AG08396 (cell line): Measurements from ENCODE around the gene CGREF1.
"Not testable (repeated sequence)": the region's sequence is repeated elsewhere in the genome, so short reads cannot be mapped to it uniquely, and the experiment has no call there.

Experiments
- DNase-seq: peaks from one replicate; pipeline ENCODE4 v3.0.0; 2012; ENCODE audit warnings: low spot score, mixed read lengths

Gene CGREF1

GRCh38 chr2:27087823-27088410 lies 31.0 kb downstream of the CGREF1 start:
- no peak for DNase-seq

GRCh38 chr2:27086724-27087593 lies 32.0 kb downstream of the CGREF1 start, which contains the start of gene KHK:
KHK (plus strand) TSS chr2:27086772; CDS start chr2:27087260, 488 bp downstream.
- no peak for DNase-seq

DNA sequence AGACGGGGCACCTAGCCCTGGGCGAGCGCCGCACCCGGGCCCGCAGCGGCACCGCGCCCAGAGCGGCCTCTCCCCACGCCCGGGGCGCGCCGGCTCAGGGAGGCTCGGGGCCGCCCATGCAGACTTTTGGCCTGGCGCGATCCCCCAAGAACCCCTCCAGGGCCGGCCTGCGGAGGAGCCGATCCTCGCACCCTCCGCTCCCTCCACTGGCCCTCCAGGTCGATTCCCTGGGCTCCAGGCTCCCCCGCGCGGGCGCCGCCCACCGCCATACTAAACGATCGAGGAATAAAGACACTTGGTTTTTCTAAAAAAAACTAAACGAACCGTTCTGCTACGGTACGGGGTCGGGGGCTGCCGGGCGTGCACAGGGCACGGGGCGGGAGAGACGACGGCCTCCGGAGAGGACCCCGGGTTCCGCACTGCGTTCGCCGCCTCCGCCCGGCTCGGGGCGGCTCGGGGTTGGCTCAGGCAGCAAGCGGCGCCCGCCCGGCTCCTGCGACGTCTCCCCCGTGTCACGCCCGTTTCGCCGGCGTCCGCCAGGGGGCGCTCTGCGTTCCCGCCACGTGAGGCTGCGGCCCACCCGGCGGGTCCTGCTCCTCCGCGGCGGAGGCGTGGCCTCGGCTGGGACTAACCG lies 32.7 kb downstream of the CGREF1 start:
- DNase-seq = peak; percentile 98

GRCh38 chr2:27085673-27086089 lies 33.2 kb downstream of the CGREF1 start:
- peak; percentile 81 for DNase-seq

- DNase-seq = no peak
Observed at GRCh38 chr2:27085062-27085672, 33.8 kb downstream of the CGREF1 start.

GRCh38 chr2:27084297-27085061 lies 34.4 kb downstream of the CGREF1 start:
- no peak for DNase-seq

DNA sequence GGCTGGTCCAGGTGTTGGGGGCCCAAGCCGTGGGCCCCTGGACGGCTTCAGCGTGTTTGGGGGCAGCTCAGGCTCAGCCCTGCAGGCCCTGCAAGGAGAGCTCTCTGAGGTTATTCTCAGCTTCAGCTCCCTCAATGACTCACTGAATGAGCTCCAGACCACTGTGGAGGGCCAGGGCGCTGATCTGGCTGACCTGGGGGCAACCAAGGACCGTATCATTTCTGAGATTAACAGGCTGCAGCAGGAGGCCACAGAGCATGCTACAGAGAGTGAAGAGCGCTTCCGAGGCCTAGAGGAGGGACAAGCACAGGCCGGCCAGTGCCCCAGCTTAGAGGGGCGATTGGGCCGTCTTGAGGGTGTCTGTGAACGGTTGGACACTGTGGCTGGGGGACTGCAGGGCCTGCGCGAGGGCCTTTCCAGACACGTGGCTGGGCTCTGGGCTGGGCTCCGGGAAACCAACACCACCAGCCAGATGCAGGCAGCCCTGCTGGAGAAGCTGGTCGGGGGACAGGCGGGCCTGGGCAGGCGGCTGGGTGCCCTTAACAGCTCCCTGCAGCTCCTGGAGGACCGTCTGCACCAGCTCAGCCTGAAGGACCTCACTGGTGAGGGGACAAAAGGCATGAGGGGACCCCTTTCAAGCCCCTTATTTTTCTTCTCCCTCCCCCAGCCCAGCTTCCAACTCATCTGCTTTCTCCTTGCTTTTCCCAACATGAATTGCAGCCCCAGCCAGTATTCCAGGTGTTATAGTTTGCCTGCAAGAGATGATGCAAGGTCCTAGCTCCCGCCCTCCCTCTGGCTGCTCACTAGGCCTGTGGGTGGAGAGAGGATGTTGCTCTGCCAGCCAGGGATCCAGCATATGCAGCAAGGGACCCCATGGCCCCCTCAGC lies 35.3 kb downstream of the CGREF1 start:
- no peak for DNase-seq

- no peak for DNase-seq
Observed at GRCh38 chr2:27082773-27083409, 36.0 kb downstream of the CGREF1 start.

DNA sequence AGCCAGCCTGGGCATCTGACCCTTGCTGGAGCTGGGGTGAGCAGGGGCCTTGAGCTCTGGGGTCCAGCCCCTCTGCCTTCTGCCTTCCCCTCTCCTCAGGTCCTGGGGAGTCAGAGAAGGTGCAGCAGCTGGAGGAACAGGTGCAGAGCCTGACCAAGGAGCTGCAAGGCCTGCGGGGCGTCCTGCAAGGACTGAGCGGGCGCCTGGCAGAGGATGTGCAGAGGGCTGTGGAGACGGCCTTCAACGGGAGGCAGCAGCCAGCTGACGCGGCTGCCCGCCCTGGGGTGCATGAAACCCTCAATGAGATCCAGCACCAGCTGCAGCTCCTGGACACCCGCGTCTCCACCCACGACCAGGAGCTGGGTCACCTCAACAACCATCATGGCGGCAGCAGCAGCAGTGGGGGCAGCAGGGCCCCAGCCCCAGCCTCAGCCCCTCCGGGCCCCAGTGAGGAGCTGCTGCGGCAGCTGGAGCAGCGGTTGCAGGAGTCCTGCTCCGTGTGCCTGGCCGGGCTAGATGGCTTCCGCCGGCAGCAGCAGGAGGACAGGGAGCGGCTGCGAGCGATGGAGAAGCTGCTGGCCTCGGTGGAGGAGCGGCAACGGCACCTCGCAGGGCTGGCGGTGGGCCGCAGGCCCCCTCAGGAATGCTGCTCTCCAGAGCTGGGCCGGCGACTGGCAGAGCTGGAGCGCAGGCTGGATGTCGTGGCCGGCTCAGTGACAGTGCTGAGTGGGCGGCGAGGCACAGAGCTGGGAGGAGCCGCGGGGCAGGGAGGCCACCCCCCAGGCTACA lies 36.8 kb downstream of the CGREF1 start:
- no peak for DNase-seq

GRCh38 chr2:27080603-27080936 lies 38.4 kb downstream of the CGREF1 start:
- DNase-seq = no peak

DNA sequence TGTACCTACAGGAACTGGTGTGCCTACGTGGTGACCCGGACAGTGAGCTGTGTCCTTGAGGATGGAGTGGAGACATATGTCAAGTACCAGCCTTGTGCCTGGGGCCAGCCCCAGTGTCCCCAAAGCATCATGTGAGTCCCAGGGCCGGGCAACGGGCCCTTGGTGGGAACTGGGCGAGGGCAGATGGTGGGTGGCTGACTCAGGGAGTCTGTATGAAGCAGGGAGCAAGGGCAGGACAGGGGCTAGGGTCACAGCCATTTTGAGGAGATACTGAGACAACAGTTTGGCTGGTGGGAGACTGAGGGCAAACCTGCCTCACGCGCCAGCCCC lies 38.8 kb downstream of the CGREF1 start:
- peak; percentile 33 for DNase-seq

DNA sequence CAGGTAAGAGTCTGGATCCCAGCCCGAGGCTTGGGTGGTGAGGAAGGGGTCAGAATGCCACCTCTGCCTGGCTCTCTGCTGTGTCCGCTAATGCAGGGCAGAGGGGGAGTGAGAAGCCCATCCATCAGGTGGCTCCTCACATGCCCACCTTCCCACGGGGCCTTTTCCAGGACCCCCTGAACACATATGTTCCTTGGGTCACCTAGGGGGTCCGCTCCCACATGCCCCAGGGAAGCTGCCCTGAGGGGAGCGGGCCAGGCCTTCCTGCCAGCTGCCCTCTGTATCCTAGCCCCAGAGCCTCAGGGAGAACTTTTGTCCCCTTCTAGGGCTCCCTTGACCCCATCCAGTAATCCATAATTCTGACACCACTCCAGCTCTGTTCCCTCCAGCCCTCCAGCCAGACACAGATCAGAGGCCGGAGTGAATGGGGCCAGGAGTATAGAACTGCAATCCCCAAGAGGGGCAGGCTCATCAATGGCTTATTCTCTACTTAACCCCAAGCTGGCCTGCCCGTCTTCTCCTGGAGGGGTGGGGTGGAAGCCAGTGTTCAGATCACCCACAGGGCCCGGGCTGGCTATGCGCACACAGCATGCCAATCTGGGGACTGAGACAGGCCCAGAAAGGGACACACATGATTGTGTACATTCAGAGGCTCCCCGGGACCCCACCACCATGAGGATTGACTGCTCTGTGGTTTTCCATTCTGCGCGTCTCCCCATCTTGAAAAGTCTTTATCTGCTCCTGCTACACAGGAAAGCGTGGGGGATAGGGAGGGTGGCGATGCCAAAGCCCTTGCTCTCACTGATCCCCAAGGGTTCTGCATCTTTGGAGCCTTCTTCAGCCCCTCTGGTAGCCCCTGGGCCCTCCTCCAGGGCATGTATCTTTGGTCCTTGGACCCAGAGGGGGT lies 39.4 kb downstream of the CGREF1 start:
- peak; percentile 40 for DNase-seq

GRCh38 chr2:27078267-27079194 lies 40.4 kb downstream of the CGREF1 start, which contains the start of gene EMILIN1:
EMILIN1 (plus strand) TSS chr2:27078615; CDS start chr2:27079066, 451 bp downstream.
- peak; percentile 90 for DNase-seq

DNA sequence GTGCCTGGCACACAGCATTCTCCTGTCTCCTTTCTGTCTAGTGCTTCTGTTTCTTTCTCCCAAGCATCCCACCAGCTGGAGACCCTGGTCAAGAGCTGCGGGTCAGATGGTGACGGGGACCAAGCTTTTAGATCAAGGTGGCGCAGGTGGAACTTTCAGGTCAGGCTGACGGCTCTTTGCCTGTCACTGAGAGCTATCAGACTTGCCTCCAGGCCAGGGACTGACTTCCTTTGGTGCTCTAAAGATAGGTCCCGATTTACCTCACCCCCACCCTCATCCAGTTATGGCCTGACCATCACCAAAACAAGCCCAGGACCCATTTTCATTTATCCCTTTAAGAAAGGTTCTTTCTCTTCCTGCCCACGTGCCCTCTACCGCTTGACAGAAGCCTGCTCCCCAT lies 41.7 kb downstream of the CGREF1 start:
- DNase-seq = no peak

DNA sequence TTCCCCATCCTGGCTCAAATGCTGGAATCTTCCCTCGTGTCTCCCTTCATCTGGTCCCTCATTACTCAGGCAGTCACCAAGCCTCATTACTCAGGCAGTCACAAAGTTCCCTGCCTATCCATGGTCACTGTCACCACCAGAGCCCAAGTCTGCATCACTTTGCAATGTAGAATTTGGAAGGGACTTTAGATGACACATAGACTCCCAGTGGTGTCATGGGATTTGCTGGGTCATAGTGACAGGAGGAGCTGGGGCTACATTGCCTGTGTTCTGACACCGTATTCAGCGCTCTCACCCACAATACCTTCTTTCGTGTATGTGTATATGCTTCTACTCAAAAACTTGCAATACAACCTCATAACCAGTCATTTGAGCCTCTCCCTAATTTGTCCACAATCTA lies 42.6 kb downstream of the CGREF1 start:
- DNase-seq = no peak

- DNase-seq = not testable (repeated sequence)
Observed at GRCh38 chr2:27075566-27075871, 43.4 kb downstream of the CGREF1 start.

- DNase-seq = no peak
Observed at GRCh38 chr2:27074738-27075565, 44.0 kb downstream of the CGREF1 start.
